Measurements from ENCODE around the gene CARMIL1.

DNA sequence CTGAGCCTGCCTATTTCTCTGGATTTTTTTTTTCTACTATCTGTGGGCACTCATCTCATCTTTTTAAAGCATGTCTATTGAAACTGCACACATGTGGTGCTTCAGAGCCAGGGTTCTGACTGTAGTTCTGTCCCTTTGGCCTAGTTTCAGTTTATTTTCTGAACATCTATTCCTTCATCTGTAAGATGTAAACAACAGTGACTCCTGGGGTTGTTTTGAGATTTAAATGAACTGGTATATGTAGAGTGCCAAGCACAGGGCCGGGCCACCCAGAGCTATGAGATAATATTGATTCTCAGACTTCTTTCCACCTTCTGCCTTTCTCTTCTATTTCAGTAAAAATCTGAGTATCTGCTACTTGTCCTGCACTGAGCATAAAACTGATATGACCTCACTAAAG lies 185.1 kb downstream of the CARMIL1 start:
- TF ChIP-seq CTCF (IDR thresholded peaks at IDR 0.05; ENCODE audit: control extremely low read depth in 1 of 3, insufficient read depth in 1 of 3, low read depth in 1 of 3, low read length in 3 of 3) (no peak), TAF1 (IDR thresholded peaks at IDR 0.05; ENCODE audit: low read depth, low read length) (no peak), FOSL1 (IDR thresholded peaks at IDR 0.05; ENCODE audit: insufficient read depth, low read depth, low read length) (no peak)

All from H1 (cell line).